ENCODE measurements around the gene ARHGAP26.

Gene ARHGAP26

DNA sequence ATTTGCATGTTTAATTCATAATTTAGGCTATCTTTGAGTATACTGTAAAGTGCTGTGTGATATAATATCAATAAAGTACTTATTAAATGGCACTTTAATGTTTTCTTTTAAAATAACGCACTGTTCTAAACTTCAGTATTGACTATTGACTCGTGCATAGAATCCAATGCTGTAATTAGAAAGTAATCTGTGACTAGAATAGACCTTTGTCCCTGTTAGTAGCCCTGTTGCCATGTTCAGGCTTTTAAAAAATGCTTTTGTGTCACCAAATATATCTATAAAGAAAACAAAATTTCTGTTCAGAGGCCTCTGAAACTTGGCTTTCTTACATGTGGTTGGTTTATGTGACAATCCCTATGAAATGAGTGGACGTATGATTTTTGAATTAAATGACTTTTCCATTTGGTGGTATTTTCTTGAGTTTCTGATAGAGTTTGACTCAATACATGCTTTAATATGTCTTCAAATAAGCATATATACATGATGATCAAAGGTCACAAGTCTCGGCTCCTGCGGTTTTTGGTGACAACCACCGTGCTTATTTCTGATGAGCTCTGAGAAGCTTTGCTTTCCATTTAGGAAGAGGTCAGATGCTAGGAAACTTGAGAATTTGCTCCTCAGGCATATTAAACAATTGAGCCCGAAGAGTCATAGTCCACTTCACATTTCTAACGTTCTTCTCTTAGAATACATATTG, 458.6 kb downstream of the ARHGAP26 start:
- no peak for DNase-seq (ENCODE audit: low spot score)
- ChIA-PET CTCF (interaction anchor here (0.6 kb wide), 1 partner anchor 13 kb away, joined by 3 read pairs; no protein-coding TSS in a partner anchor), POLR2A (ENCODE audit: low non-redundant PET) (no interaction called here)
- TF ChIP-seq, protein P1, sequence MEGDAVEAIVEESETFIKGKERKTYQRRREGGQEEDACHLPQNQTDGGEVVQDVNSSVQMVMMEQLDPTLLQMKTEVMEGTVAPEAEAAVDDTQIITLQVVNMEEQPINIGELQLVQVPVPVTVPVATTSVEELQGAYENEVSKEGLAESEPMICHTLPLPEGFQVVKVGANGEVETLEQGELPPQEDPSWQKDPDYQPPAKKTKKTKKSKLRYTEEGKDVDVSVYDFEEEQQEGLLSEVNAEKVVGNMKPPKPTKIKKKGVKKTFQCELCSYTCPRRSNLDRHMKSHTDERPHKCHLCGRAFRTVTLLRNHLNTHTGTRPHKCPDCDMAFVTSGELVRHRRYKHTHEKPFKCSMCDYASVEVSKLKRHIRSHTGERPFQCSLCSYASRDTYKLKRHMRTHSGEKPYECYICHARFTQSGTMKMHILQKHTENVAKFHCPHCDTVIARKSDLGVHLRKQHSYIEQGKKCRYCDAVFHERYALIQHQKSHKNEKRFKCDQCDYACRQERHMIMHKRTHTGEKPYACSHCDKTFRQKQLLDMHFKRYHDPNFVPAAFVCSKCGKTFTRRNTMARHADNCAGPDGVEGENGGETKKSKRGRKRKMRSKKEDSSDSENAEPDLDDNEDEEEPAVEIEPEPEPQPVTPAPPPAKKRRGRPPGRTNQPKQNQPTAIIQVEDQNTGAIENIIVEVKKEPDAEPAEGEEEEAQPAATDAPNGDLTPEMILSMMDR (conservative IDR thresholded peaks at IDR 0.05; ENCODE audit: low read depth) = no peak
- no peak overlapping the region for H3K27ac ChIP-seq

DNA sequence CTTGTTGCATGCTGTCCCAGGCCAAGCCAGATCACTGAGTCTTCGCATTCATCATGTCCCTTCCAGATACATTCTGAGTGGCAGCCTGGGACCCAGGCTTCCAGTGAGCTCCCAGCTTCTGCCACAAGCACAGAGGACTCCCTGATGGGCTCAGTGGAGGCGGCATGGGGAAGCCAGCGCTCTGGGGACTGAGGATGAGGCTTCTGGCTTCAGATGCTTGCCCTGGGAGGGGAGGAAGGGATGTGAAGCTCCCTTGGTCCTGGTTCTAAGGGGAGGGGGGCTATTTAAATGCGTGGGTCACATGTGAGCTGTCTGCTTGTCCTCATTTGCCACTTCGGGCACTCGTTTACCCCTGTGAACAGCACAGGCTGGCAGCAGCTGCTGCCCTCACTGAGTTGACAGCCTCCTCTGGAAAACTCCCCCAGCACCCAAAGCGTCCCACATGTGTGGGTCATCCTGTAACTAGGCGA, 459.3 kb downstream of the ARHGAP26 start:
- ChIA-PET CTCF (interaction anchor here (0.6 kb wide), 1 partner anchor 13 kb away, joined by 3 read pairs; no protein-coding TSS in a partner anchor), POLR2A (ENCODE audit: low non-redundant PET) (no interaction called here)
- TF ChIP-seq, protein P1 (conservative IDR thresholded peaks at IDR 0.05; ENCODE audit: low read depth) = no peak
- no peak for DNase-seq (ENCODE audit: low spot score)
- H3K27ac ChIP-seq = no peak overlapping the region

DNA sequence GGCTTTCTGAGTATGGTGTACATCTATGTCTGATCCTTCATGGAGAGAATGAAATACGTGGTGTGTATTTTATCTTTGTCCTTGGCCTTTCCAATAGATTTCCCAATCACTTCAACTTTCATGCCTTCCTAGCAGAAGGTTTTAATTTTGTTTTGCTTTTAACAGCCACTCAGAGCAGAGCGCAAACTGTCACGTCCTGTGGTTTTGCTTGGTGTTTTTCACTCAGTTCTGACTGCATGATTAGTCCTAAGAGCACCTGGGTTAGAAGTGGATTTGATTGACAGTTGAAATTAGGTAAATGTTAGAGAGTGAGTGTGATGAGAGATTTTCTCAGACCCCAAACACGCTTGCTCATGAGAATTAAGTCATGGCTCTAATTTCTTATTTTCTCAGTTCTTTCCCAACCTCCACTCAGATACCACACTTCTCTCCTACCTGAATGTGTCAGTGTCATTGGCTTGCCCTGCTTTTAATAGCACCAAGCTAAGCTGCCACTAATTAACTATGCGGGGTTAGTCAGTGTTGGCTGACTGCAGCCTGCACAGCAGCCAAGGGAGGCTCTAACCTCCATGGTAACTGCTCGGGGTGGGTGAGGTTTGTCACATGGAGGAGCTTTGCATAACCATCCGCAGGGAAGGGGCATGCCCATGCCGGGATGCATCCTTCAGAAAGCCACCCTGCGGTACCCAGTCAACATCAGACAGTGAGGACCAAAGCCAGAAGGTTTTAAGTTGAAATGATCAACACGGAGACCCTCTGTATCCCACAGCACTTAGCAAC, 459.9 kb downstream of the ARHGAP26 start:
- TF ChIP-seq, protein P1 (conservative IDR thresholded peaks at IDR 0.05; ENCODE audit: low read depth) = no peak
- ChIA-PET CTCF (no interaction called here), POLR2A (ENCODE audit: low non-redundant PET) (no interaction called here)
- no peak overlapping the region for H3K27ac ChIP-seq
- no peak for DNase-seq (ENCODE audit: low spot score)

DNA sequence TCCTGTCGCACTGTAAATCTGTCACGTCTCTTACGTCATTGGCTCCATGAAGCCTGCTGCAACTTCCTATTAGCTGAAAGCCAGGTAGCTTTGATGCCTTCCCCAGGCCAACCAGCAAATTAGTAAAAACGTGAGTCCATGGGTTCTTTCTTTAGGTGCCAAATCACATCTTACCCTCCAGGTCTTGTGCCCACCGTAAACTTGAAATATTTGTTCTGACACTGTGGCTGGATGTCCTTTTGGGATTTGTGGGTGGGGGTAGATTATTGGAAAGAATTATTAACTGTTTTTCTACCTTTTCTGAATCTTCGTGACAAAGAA, 460.5 kb downstream of the ARHGAP26 start:
- TF ChIP-seq, protein P1 (conservative IDR thresholded peaks at IDR 0.05; ENCODE audit: low read depth) = no peak
- no peak overlapping the region for H3K27ac ChIP-seq
- CTCF ChIA-PET = no interaction called here
- POLR2A ChIA-PET (ENCODE audit: low non-redundant PET) = no interaction called here
- DNase-seq (ENCODE audit: low spot score) = no peak

DNA sequence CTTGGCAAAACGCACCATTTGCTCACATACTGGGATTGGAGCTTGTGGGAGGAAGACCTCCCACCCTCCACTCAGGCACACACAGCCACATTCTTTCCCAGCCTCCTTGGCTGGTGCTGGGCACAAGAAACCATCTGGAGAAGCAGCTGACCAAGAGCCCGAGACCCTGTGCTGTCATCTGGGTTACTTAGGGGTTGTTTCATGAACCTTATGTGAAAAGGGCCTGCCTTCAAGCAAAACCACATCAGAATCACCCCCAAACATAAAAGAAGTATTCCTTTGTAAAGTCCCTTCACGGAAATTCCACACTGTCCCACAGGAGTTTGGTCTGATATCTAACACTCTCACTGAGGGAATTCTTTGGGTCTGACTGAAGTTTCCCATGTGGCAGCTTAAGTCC, 461.2 kb downstream of the ARHGAP26 start:
- TF ChIP-seq, protein P1 (conservative IDR thresholded peaks at IDR 0.05; ENCODE audit: low read depth) = no peak
- ChIA-PET CTCF (no interaction called here), POLR2A (ENCODE audit: low non-redundant PET) (no interaction called here)
- no peak overlapping the region for H3K27ac ChIP-seq
- no peak for DNase-seq (ENCODE audit: low spot score)

DNA sequence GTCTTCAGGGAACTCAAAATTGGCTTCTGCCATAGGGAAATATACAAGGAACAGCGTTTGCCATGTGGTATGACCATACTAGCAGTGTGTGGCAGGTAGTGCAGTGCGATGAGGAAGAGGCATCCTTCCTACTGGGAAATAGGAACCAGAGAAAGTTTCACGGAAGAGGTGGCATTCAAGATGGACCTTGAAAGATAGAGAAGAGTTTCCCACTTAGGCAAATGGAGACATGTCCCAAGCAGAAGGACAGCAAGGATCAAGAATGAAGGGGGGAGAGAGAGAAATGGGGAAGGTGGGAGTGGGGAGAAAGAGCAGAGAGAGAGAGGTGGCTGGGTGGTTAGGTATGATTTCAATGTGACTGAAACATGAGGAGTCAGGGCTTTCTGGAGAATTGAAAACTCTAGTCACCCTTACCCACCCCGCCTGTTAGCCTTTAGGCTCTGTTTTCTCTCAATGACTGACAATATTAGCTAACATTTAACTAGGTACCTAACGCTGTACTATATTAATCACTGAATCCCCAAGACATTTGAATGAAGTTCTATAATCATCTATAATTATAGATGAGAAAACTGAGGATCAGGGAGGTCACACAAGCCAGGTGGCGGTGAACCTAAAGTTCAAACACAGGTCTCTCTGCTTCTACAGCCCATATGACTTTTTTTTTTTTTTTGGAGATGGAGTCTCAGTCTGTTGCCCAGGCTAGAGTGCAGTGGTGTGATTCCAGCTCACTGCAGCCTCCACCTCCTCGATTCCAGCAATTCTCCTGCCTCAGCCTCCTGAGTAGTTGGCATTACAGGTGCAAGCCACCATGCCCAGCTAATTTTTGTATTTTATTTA, 462.0 kb downstream of the ARHGAP26 start:
- CTCF ChIA-PET = interaction anchor here (0.5 to 0.6 kb wide), 3 partner anchors 61 to 736 kb away, joined by 3 to 4 read pairs (median 4); no protein-coding TSS in a partner anchor
- POLR2A ChIA-PET (ENCODE audit: low non-redundant PET) = no interaction called here
- no peak for DNase-seq (ENCODE audit: low spot score)
- TF ChIP-seq, protein P1 (conservative IDR thresholded peaks at IDR 0.05; ENCODE audit: low read depth) = no peak
- no peak overlapping the region for H3K27ac ChIP-seq
